GM12878 (cell line): ENCODE data around the gene SPAAR.

Source experiments
- EGR1 ChIP-seq, 2 experiments: IDR thresholded peaks; 1 replicate in 1 of 2; 2 replicates in 1 of 2; pipeline ENCODE4 v1.6.1; 2011 to 2012; ENCODE audit warnings: low read depth in 2 of 2, low read length in 2 of 2, borderline replicate concordance in 1 of 2, mild to moderate bottlenecking in 1 of 2, moderate library complexity in 1 of 2
- EZH2 ChIP-seq: IDR thresholded peaks from 2 replicates; pipeline ENCODE4 v1.6.1; 2012; ENCODE audit warnings: low read depth, mild to moderate bottlenecking, control low read depth, inconsistent platforms, low read length, borderline replicate concordance; ENCODE audit not compliant: control insufficient read depth
- NFYB ChIP-seq: IDR thresholded peaks from 2 replicates; pipeline ENCODE4 v1.6.1; 2011; ENCODE audit warnings: low read depth, mild to moderate bottlenecking, low read length, improper control_type of control experiment, moderate library complexity; ENCODE audit not compliant: insufficient read depth
- POLR2AphosphoS5 ChIP-seq: IDR thresholded peaks from 2 replicates; pipeline ENCODE4 v1.6.1; 2011; ENCODE audit warnings: mild to moderate bottlenecking, low read length, inconsistent platforms
- ZNF274 ChIP-seq: IDR thresholded peaks from one replicate; pipeline ENCODE4 v1.8.0; 2011; ENCODE audit not compliant: insufficient read length, insufficient read depth
- TF ChIP-seq, protein P1 (sequence below), 3 experiments: IDR thresholded peaks in 2 of 3; conservative IDR thresholded peaks in 1 of 3; 2 replicates each; pipeline ENCODE4 v1.5.1; 2011; ENCODE audit warnings: low read depth in 3 of 3, low read length in 3 of 3, mild to moderate bottlenecking in 3 of 3, control low read depth in 2 of 3, moderate library complexity in 2 of 3, inconsistent platforms in 1 of 3, mixed read lengths in 1 of 3; ENCODE audit not compliant: control insufficient read depth in 2 of 3, insufficient read depth in 1 of 3; ENCODE audit errors: extremely low read depth in 1 of 3

DNA sequence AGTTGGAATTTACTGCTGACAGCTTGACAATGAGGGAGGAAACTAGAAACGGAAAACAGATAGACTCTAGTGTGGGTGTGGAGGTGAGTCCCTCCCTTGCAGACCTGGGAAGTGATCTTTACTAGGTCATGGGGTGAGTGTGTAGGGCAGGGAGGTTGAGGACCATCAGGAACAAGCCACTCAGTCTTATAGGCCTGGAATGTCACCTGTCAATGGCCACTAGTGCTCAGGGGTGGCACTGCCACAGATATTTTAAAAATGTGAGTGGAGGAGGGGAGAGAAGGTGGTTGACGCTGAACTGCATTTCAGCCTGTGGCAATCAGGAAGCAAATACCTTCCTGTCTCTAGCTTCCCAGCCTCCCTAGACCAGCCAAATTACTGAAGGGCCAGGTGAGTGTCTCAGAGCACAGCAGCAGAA, 39.6 kb downstream of the SPAAR start:
- TF ChIP-seq NFYB (no peak), EZH2 (no peak), ZNF274 (no peak), POLR2AphosphoS5 (no peak), EGR1 (IDR thresholded peaks at IDR 0.05; ENCODE audit: borderline replicate concordance in 1 of 2, low read depth in 2 of 2, low read length in 2 of 2) (no peak)
- TF ChIP-seq, protein P1, sequence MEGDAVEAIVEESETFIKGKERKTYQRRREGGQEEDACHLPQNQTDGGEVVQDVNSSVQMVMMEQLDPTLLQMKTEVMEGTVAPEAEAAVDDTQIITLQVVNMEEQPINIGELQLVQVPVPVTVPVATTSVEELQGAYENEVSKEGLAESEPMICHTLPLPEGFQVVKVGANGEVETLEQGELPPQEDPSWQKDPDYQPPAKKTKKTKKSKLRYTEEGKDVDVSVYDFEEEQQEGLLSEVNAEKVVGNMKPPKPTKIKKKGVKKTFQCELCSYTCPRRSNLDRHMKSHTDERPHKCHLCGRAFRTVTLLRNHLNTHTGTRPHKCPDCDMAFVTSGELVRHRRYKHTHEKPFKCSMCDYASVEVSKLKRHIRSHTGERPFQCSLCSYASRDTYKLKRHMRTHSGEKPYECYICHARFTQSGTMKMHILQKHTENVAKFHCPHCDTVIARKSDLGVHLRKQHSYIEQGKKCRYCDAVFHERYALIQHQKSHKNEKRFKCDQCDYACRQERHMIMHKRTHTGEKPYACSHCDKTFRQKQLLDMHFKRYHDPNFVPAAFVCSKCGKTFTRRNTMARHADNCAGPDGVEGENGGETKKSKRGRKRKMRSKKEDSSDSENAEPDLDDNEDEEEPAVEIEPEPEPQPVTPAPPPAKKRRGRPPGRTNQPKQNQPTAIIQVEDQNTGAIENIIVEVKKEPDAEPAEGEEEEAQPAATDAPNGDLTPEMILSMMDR (IDR thresholded peaks at IDR 0.05 in 2 of 3, conservative IDR thresholded peaks at IDR 0.05 in 1 of 3; ENCODE audit: control insufficient read depth in 2 of 3, extremely low read depth in 1 of 3, insufficient read depth in 1 of 3, low read depth in 3 of 3, low read length in 3 of 3), result no peak
